Ascending aorta (tissue), 2 donors: ENCODE measurements around the gene TMPO. TPM values are rescaled to one million over a fixed set of nuclear protein-coding genes. Genes with fewer than 3 reads are reported as not detected.
"Not testable (repeated sequence)": the region's sequence is repeated elsewhere in the genome, so short reads cannot be mapped to it uniquely, and the experiment has no call there.

Experiments
- DNase-seq, 2 donors: peaks; one replicate each; pipeline ENCODE4 v3.0.0-alpha.2; 2019; ENCODE audit warnings: low spot score in 2 of 2
- H3K27ac ChIP-seq, 2 donors: fragments of 200-600 bp; sonication (generic); one replicate each; pipeline ENCODE4 v1.5.1; 2016 to 2017; ENCODE audit warnings: mild to moderate bottlenecking in 1 of 2
- H3K27me3 ChIP-seq: fragments of 200-600 bp; sonication (generic); one replicate; pipeline ENCODE4 v1.5.1; 2017
- H3K36me3 ChIP-seq, 2 donors: fragments of 200-600 bp; sonication (generic); one replicate each; pipeline ENCODE4 v1.5.1; 2016
- H3K4me1 ChIP-seq, 2 donors: fragments of 200-600 bp; sonication (generic); one replicate each; pipeline ENCODE4 v1.5.1; 2016 to 2017; ENCODE audit warnings: mild to moderate bottlenecking in 1 of 2
- H3K4me3 ChIP-seq, 2 donors: fragments of 200-600 bp; sonication (generic); one replicate each; pipeline ENCODE4 v1.5.1; 2016 to 2017; ENCODE audit warnings: mild to moderate bottlenecking in 1 of 2
- H3K9me3 ChIP-seq, 2 donors: fragments of 200-600 bp; sonication (generic); one replicate each; pipeline ENCODE4 v1.5.1; 2016
- CTCF ChIP-seq, 3 experiments: fragments of 200-600 bp in 2 of 3; fragments of 450-650 bp in 1 of 3; sonication (generic) in 2 of 3; IDR thresholded peaks; one replicate each; pipeline ENCODE4 v1.5.1; 2016 to 2019; ENCODE audit warnings: antibody characterized with exemption in 3 of 3, mild to moderate bottlenecking in 1 of 3, moderate library complexity in 1 of 3
- intact Hi-C: fragments of 100-400 bp; cut with DNase I; formaldehyde crosslinking; loops from one replicate; pipeline ENCODE4 v1.15.1; 2023
- total RNA-seq: library from RNA; depleted of rRNA; stranded (reverse); fragments of >200 nt; gene quantifications from one replicate; pipeline ENCODE4 v1.1.0, GENCODE V29; 2016

The TMPO gene
- total RNA-seq, 1 donor from 2014 or later, result 80.6 TPM

GRCh38 chr12:98471085-98471484 lies 44.3 kb upstream of the TMPO start:
- intact Hi-C loops, result no loop called here
- no peak overlapping the region for H3K27ac ChIP-seq

GRCh38 chr12:98475565-98475908 lies 39.9 kb upstream of the TMPO start:
- Histone ChIP-seq H3K27ac (peak overlapping the region; percentile 53 to 69), H3K4me1 (peaks cover 3 to 4% of the 10 kb centered on the region in 2 donors)
- no peak for TF ChIP-seq CTCF (IDR thresholded peaks at IDR 0.05)

More at GRCh38 chr12:98471085-98471484, 44.3 kb upstream of the TMPO start:
- H3K9me3 ChIP-seq, result no peaks in the 10 kb centered on the region
- no peaks in the 10 kb centered on the region for H3K27me3 ChIP-seq
- H3K4me3 ChIP-seq, result no peak overlapping the region
- H3K4me1 ChIP-seq, result peaks cover 3 to 4% of the 10 kb centered on the region in 2 donors
- H3K36me3 ChIP-seq, result no peaks in the 10 kb centered on the region
- TF ChIP-seq CTCF (IDR thresholded peaks at IDR 0.05), result no peak
- no peak for DNase-seq

GRCh38 chr12:98478606-98479005 lies 36.8 kb upstream of the TMPO start:
- Histone ChIP-seq H3K4me3 (no peak overlapping the region), H3K36me3 (no peaks in the 10 kb centered on the region), H3K27me3 (no peaks in the 10 kb centered on the region), H3K27ac (no peak overlapping the region), H3K4me1 (peaks cover 3 to 4% of the 10 kb centered on the region in 2 donors), H3K9me3 (no peaks in the 10 kb centered on the region)
- no peak for TF ChIP-seq CTCF (IDR thresholded peaks at IDR 0.05)
- intact Hi-C loops, result no loop called here
- DNase-seq, result no peak

More at GRCh38 chr12:98475565-98475908, 39.9 kb upstream of the TMPO start:
- intact Hi-C loops, result no loop called here
- H3K36me3 ChIP-seq, result no peaks in the 10 kb centered on the region
- no peak for DNase-seq
- no peak overlapping the region for H3K4me3 ChIP-seq
- H3K27me3 ChIP-seq, result no peaks in the 10 kb centered on the region
- H3K9me3 ChIP-seq, result no peaks in the 10 kb centered on the region

- intact Hi-C loops, result no loop called here
- H3K27ac ChIP-seq, result no peak overlapping the region
- no peak for TF ChIP-seq CTCF (IDR thresholded peaks at IDR 0.05)
- no peak for DNase-seq
- no peak overlapping the region for H3K4me3 ChIP-seq
- no peaks in the 10 kb centered on the region for H3K27me3 ChIP-seq
- H3K4me1 ChIP-seq, result no peaks in the 10 kb centered on the region
- H3K36me3 ChIP-seq, result no peaks in the 10 kb centered on the region
- no peaks in the 10 kb centered on the region for H3K9me3 ChIP-seq
Observed at GRCh38 chr12:98483621-98484503, 31.5 kb upstream of the TMPO start.

GRCh38 chr12:98485792-98486340 lies 29.5 kb upstream of the TMPO start:
- Histone ChIP-seq H3K27me3 (no peaks in the 10 kb centered on the region), H3K4me1 (peaks cover 0 to 2% of the 10 kb centered on the region in 2 donors), H3K9me3 (no peaks in the 10 kb centered on the region), H3K4me3 (no peak overlapping the region), H3K27ac (no peak overlapping the region), H3K36me3 (no peaks in the 10 kb centered on the region)
- TF ChIP-seq CTCF (IDR thresholded peaks at IDR 0.05), result no peak
- intact Hi-C loops, result no loop called here
- no peak for DNase-seq

GRCh38 chr12:98488416-98488815 lies 27.0 kb upstream of the TMPO start:
- H3K27ac ChIP-seq, H3K4me3 ChIP-seq, intact Hi-C loops, H3K27me3 ChIP-seq, H3K4me1 ChIP-seq, DNase-seq, H3K36me3 ChIP-seq, H3K9me3 ChIP-seq: not testable (repeated sequence)
